ENCODE measurements around the gene RASGEF1B. TPM values are rescaled to one million over a fixed set of nuclear protein-coding genes. Genes with fewer than 3 reads are reported as not detected.
"Not testable (repeated sequence)": the region's sequence is repeated elsewhere in the genome, so short reads cannot be mapped to it uniquely, and the experiment has no call there.

RASGEF1B gene
- total RNA-seq, 1 donor from 2014 or later, result 2.4 TPM

- intact Hi-C loops (cut with DNase I), result no loop called here
- DNase-seq (ENCODE audit: low spot score), result no peak
Observed at GRCh38 chr4:81499840-81500239, 28.1 kb upstream of the RASGEF1B start.

GRCh38 chr4:81498551-81499099, 26.9 kb upstream of the RASGEF1B start:
- intact Hi-C loops (cut with DNase I), result no loop called here

GRCh38 chr4:81498046-81498445, 26.3 kb upstream of the RASGEF1B start:
- no peak for DNase-seq (ENCODE audit: low spot score)
- intact Hi-C loops (cut with DNase I), result no loop called here

More at GRCh38 chr4:81498551-81499099, 26.9 kb upstream of the RASGEF1B start:
- no peak for DNase-seq (ENCODE audit: low spot score)

- no peak for DNase-seq (ENCODE audit: low spot score)
- intact Hi-C loops (cut with DNase I), result no loop called here
Observed at GRCh38 chr4:81495345-81495744, 23.6 kb upstream of the RASGEF1B start.

DNA sequence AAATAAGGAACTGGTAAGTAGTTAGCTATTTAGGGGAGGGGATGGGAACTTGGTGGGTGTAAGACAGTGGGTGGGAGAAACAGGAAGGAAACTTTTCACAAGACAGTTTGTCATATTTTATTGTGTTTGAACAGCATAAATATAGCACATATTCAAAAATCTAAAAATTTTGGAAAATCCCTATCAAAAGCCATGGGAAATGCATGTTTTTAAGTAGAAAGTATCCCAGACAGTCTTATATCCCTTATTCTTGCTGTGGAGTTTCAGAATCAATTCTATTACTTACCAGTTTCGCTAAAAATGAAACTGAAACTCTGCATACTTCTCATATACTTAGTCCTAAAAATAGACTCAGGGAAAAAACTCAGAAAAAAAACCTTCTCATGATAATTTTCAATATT, 22.3 kb upstream of the RASGEF1B start:
- intact Hi-C loops (cut with DNase I), result no loop called here
- no peak for DNase-seq (ENCODE audit: low spot score)

- intact Hi-C loops (cut with DNase I), result no loop called here
- DNase-seq (ENCODE audit: low spot score), result no peak
Observed at GRCh38 chr4:81492606-81493230, 21.0 kb upstream of the RASGEF1B start.

GRCh38 chr4:81491943-81492342, 20.2 kb upstream of the RASGEF1B start:
- no peak for DNase-seq (ENCODE audit: low spot score)

GRCh38 chr4:81490403-81491160, 18.9 kb upstream of the RASGEF1B start:
- no peak for DNase-seq (ENCODE audit: low spot score)
- intact Hi-C loops (cut with DNase I), result no loop called here

More at GRCh38 chr4:81491943-81492342, 20.2 kb upstream of the RASGEF1B start:
- intact Hi-C loops (cut with DNase I), result no loop called here

- intact Hi-C loops (cut with DNase I), result no loop called here
Observed at GRCh38 chr4:81486502-81486901, 14.8 kb upstream of the RASGEF1B start.

DNA sequence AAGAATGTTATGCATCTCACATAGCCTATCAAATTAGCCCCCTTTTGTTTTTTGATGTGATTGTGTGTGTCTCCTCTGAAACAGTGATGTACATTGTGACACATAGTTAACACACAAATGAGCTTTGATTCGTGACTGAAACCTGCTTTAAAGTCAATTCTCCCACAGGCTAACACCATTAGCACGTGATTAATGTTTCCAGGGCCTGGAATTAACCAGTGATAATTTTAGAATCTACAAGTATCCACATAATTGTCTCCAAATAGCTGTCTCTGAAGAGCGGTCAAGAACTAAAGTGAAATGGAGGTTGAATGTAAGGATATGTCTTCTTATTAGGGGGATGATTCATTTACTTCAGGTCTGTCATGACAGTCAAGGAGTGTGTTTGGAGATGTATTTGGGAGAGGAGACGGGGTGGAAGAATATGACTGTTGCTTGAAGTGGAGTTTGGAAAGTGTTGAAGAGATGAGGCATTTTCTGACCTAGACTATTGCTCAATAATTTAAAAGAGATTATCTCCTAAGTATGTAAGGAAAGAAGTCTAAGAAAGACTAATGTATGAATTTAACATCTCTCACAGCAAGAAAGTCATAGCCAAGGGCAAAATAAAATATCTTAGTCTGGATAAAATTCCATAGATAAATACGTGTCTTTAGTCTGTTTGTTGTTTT, 13.7 kb upstream of the RASGEF1B start:
- DNase-seq (ENCODE audit: low spot score), result no peak
- intact Hi-C loops (cut with DNase I), result no loop called here

More at GRCh38 chr4:81486502-81486901, 14.8 kb upstream of the RASGEF1B start:
- no peak for DNase-seq (ENCODE audit: low spot score)

DNA sequence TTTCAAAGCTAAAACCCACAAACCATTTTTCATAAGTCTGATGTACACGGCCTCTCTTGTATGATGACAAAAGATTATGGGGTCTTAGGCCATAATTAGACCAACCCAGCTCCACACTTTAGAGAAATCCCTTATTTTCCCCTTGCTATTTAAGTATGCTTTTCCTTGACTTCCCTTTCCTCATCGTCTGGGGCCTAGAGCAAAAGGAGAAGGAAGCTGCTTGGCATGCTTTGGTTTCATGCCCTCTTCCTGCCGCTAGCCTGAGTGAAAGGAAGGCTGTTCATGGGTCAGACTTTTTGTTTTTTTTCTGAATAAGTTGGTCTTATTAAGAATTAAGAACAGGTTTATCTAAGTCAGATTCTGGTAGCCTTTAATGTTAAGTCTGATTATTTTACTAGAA, 10.6 kb upstream of the RASGEF1B start:
- intact Hi-C loops (cut with DNase I), result no loop called here
- DNase-seq (ENCODE audit: low spot score), result no peak

DNA sequence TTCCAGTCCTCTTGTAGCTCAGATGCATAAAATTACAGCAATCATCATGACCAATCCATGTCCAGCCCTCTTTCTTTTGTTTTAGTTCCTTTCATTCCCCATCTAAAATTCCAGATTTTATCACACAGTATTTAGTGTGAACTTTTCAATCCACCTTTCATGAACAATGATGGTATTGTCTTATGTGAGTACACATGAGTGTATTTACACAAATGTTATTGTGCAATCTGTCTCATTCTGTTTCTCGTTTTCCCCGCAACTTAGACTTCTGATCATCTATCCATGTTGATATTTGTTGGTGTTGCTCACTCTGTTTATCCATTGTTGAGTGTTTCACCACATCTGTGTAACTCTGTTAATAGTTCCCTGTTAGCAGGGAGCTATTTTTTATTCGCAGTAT, 9.4 kb upstream of the RASGEF1B start:
- intact Hi-C loops (cut with DNase I), result no loop called here
- no peak for DNase-seq (ENCODE audit: low spot score)

- not testable (repeated sequence) for DNase-seq (ENCODE audit: low spot score)
- intact Hi-C loops (cut with DNase I), result loop anchor here (10.0 kb wide), 2 partner anchors 245 to 805 kb away; no protein-coding TSS in a partner anchor
Observed at GRCh38 chr4:81479573-81479972, 7.9 kb upstream of the RASGEF1B start.

- DNase-seq (ENCODE audit: low spot score), result not testable (repeated sequence)
- intact Hi-C loops (cut with DNase I), result loop anchor here (5.0 to 10.0 kb wide), 5 partner anchors 94 to 811 kb away; no protein-coding TSS in a partner anchor
Observed at GRCh38 chr4:81473331-81474265, 1.9 kb upstream of the RASGEF1B start.

DNA sequence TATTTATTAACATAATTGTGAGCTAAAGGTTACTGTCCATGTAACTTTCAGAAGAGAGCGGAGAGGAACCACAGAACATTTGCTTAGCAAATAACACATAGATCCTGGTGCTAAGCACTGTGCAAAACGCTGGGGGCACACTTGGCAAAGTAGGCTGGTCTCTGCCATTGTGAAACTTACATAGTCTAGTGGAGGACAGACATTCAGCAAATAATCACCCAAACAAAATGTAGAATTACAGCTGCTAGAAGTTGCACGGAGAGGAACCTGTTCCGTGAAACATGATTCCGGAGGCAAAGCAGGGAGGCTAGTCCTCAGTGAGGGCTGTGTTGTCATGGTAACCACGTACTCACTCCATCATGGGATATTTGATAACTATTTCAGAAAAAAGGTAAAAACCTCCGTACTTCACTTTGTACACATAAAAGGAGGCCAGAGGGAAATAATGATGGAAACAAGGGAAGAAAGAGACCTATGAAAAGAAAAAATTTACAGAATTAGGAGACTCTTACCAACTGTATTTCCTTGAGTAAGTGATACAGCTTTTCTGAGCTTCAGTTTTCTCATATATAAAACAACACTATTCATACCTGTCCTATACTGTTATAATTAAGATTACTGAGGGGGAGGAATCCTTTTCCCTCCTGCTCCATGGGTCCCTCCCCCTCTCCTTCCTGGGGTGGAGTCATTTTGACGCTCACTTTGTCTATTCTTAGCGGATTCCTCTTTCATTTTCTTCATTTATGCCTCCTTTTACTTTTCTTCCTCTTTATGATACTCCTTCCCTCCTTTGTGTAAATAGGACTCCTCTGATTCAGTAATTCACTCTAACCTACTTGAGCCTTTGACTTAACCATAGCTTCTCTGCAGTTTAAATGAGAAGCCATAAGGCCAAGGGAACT, 825 bp upstream of the RASGEF1B start:
- no peak for DNase-seq (ENCODE audit: low spot score)
- intact Hi-C loops (cut with DNase I), result loop anchor here (5.0 to 10.0 kb wide), 5 partner anchors 95 to 812 kb away; no protein-coding TSS in a partner anchor

DNA sequence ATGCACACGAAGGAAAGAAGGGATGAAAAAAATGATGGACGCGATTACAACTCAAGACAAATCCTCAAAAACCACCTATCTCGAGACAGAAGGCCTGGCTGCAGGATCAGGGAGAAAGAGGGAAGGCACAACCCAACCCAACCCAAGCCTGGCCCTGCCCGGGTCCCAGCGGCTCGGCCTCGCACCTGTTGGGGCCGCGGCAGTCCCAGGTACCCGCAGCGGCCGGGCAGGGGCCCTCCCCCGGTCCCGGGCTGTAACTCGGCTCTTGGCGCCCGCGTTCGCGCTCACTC, 464 bp downstream of the RASGEF1B start:
- intact Hi-C loops (cut with DNase I), result loop anchor here (5.0 to 10.0 kb wide), 5 partner anchors 96 to 814 kb away; no protein-coding TSS in a partner anchor

DNA sequence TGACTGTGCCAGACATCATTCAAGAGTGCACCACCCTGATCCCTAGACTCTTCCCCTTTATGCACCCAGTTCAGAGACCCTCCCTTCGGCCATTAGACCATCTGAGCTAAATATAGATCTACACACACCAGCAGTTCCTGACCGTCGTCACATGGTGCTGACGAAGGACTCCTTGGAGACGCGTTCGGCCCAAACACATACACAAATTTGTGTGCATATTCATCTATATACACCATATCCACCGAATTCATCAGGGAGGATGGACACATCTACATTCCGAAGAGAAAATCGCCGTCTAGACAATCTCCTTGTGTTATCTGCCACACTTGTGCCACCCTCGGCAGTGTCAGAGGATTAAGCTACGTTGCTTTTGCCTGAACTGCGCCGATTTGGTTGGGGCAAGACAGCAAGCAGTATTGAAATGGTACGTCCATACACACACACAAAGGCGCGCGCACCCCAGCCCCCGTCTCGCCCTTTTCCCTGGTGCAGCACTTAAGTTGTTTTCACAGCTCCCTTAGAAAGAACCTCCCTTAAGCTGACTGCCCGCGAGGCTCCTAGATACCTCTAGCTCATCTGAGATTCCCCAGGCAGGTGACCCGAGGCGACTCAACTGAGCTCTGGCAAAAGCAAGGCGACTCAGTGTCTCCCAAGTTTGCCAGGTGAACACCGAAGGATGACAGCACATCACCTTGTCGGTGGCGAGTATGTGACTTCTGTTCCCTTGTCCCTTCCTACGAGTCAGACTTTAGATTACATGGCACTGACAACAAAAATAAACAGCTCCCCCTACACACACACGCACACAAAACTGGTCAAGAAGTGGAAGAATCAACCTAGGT, 1.0 kb downstream of the RASGEF1B start:
- DNase-seq (ENCODE audit: low spot score), result no peak
- intact Hi-C loops (cut with DNase I), result loop anchor here (5.0 to 10.0 kb wide), 5 partner anchors 97 to 814 kb away; no protein-coding TSS in a partner anchor

More for the DNA sequence above, 464 bp downstream of the RASGEF1B start:
- no peak for DNase-seq (ENCODE audit: low spot score)

Measured in cardiac septum (tissue), 1 donor.